ENCODE results near the gene SMG6.

GRCh38 chr17:2214929-2215615, 88.5 kb downstream of the SMG6 start:
- no peak for TF ChIP-seq EZH2 (conservative IDR thresholded peaks at IDR 0.05; ENCODE audit: low read depth, low read length)
- no peak for TF ChIP-seq GABPA (IDR thresholded peaks at IDR 0.05; ENCODE audit: low read depth, low read length)
- no peak for TF ChIP-seq GABPA (CRISPR knock-in tag; IDR thresholded peaks at IDR 0.05; ENCODE audit: low read depth)

Data from HepG2 (cell line).